SW480 (cell line): ENCODE measurements around the gene GPR42.
"Not testable (repeated sequence)": the region's sequence is repeated elsewhere in the genome, so short reads cannot be mapped to it uniquely, and the experiment has no call there.

Experiments used
- DNase-seq: peaks from one replicate; pipeline ENCODE4 v3.0.0-alpha.2; 2016; ENCODE audit warnings: low spot score

The GPR42 gene

GRCh38 chr19:35363711-35364425, 7.0 kb upstream of the GPR42 start:
- DNase-seq = no peak

- DNase-seq = no peak
Measured at GRCh38 chr19:35365303-35365702, 5.6 kb upstream of the GPR42 start.

GRCh38 chr19:35368378-35368777, 2.5 kb upstream of the GPR42 start:
- DNase-seq = no peak

- DNase-seq = no peak
Measured at GRCh38 chr19:35369522-35369921, 1.3 kb upstream of the GPR42 start.

GRCh38 chr19:35373492-35373891, 2.6 kb downstream of the GPR42 start:
- no peak for DNase-seq

GRCh38 chr19:35374031-35374430, 3.2 kb downstream of the GPR42 start:
- DNase-seq = not testable (repeated sequence)

- DNase-seq = peak; percentile 25
Measured at GRCh38 chr19:35375505-35376307, 4.8 kb downstream of the GPR42 start.

- DNase-seq = no peak
Measured at GRCh38 chr19:35377656-35378055, 6.8 kb downstream of the GPR42 start.

GRCh38 chr19:35378356-35378755, 7.5 kb downstream of the GPR42 start:
- DNase-seq = no peak

- not testable (repeated sequence) for DNase-seq
Measured at GRCh38 chr19:35379545-35379944, 8.7 kb downstream of the GPR42 start.

GRCh38 chr19:35379992-35380391, 9.1 kb downstream of the GPR42 start:
- DNase-seq = no peak

- DNase-seq = no peak
Measured at GRCh38 chr19:35380450-35381124, 9.7 kb downstream of the GPR42 start.

- DNase-seq = no peak
Measured at GRCh38 chr19:35381318-35381717, 10.4 kb downstream of the GPR42 start.

GRCh38 chr19:35381926-35382325, 11.1 kb downstream of the GPR42 start:
- no peak for DNase-seq

- no peak for DNase-seq
Measured at GRCh38 chr19:35383536-35383935, 12.7 kb downstream of the GPR42 start.

- no peak for DNase-seq
Measured at GRCh38 chr19:35388277-35389054, 17.6 kb downstream of the GPR42 start.

- DNase-seq = no peak
Measured at GRCh38 chr19:35389192-35389861, 18.5 kb downstream of the GPR42 start.

GRCh38 chr19:35392742-35393715, 22.2 kb downstream of the GPR42 start:
- DNase-seq = no peak

- DNase-seq = no peak
Measured at GRCh38 chr19:35395382-35396199, 24.7 kb downstream of the GPR42 start.
